Measurements from ENCODE around the gene MAP7. TPM values are rescaled to one million over a fixed set of nuclear protein-coding genes. Genes with fewer than 3 reads are reported as not detected.

MAP7 gene
- total and polyA plus RNA-seq, 2 of the 13 experiments (the other 11 are each of a cell fraction or from before 2014, with no cell fraction given), result 0.04 TPM; not detected in 1

GRCh38 chr6:136439514-136440190 lies 110.6 kb downstream of the MAP7 start:
- Histone ChIP-seq H3K4me2 (ENCODE audit: low read depth, low read length) (no peak overlapping the region), H3K27me3 (ENCODE audit: control insufficient read depth in 1 of 2, insufficient read depth in 2 of 2, low read length in 2 of 2) (0 out of 5 replicates have a peak, but pooled peaks cover 0 to 4% of the 10 kb centered on the region in 2 experiments), H3K27ac (ENCODE audit: extremely low read length, insufficient read depth, low read length) (no peak overlapping the region), H3K9ac (ENCODE audit: insufficient read depth, low read depth, low read length) (no peak overlapping the region), H4K20me1 (ENCODE audit: insufficient read depth, low read length) (no peaks in the 10 kb centered on the region), H2AFZ (ENCODE audit: low read length) (no peak overlapping the region), H3K36me3 (replicated peaks in 1 of 2; ENCODE audit: control insufficient read depth in 1 of 2, insufficient read depth in 2 of 2, low read length in 2 of 2) (no peaks in the 10 kb centered on the region), H3K9me3 (ENCODE audit: low read length) (no peaks in the 10 kb centered on the region), H3K4me1 (ENCODE audit: insufficient read depth, low read length) (no peaks in the 10 kb centered on the region), H3K79me2 (ENCODE audit: insufficient read depth, low read length) (no peaks in the 10 kb centered on the region), H3K4me3 (replicated peaks in 1 of 3; ENCODE audit: insufficient read depth in 1 of 3, low read depth in 2 of 3, low read length in 3 of 3) (no peak overlapping the region)
- no peak for DNase-seq (ENCODE audit: low spot score)
- WGBS (ENCODE audit: low lambda C conversion rate), result 33% methylated on average over 9 of the region's 9 CpGs
- ChIA-PET CTCF (ENCODE audit: low intra/inter-chr PET ratio, low total read pairs) (no interaction called here), POLR2A (no interaction called here)
- in situ Hi-C loops (cut with HindIII; ENCODE audit: extremely low pct_ligation_motif_present, low pct_unique_long_range_greater_than_20kb), result no loop called here
- no peak for FAIRE-seq
- TF ChIP-seq KAT8 (CRISPR knock-in tag; IDR thresholded peaks at IDR 0.05), result no peak
- no peak for TF ChIP-seq REST (IDR thresholded peaks at IDR 0.05; ENCODE audit: borderline replicate concordance in 1 of 2, low read depth in 1 of 2, low read length in 2 of 2)
- no peak for TF ChIP-seq ZNF432 (CRISPR knock-in tag; IDR thresholded peaks at IDR 0.05; ENCODE audit: borderline replicate concordance)
- TF ChIP-seq ARID3A (IDR thresholded peaks at IDR 0.05; ENCODE audit: low read depth, low read length), result no peak
- TF ChIP-seq SP4 (CRISPR knock-in tag; IDR thresholded peaks at IDR 0.05), result no peak
- no peak for TF ChIP-seq CCAR2 (optimal IDR thresholded peaks at IDR 0.05; ENCODE audit: low read depth, low read length)
- TF ChIP-seq ZNF777 (CRISPR knock-in tag; IDR thresholded peaks at IDR 0.05), result no peak
- no peak for TF ChIP-seq SP140L (CRISPR knock-in tag; IDR thresholded peaks at IDR 0.05; ENCODE audit: borderline replicate concordance)
- TF ChIP-seq KAT2B (IDR thresholded peaks at IDR 0.05; ENCODE audit: borderline replicate concordance, low read depth, low read length), result no peak
- no peak for TF ChIP-seq ZNF317 (CRISPR knock-in tag; IDR thresholded peaks at IDR 0.05)
- TF ChIP-seq MAX (IDR thresholded peaks at IDR 0.05), result no peak
- no peak for TF ChIP-seq E2F1 (CRISPR knock-in tag; IDR thresholded peaks at IDR 0.05)
- TF ChIP-seq KDM5B (CRISPR knock-in tag; IDR thresholded peaks at IDR 0.05; ENCODE audit: borderline replicate concordance), result no peak
- no peak for TF ChIP-seq ZEB1 (IDR thresholded peaks at IDR 0.05; ENCODE audit: insufficient replicate concordance, low read depth)
- TF ChIP-seq EED (CRISPR knock-in tag; IDR thresholded peaks at IDR 0.05), result no peak
- TF ChIP-seq LCORL (IDR thresholded peaks at IDR 0.05), result no peak
- no peak for TF ChIP-seq LCORL (CRISPR knock-in tag; IDR thresholded peaks at IDR 0.05)
- no peak for TF ChIP-seq AHR (CRISPR knock-in tag; IDR thresholded peaks at IDR 0.05)
- TF ChIP-seq MBD4 (IDR thresholded peaks at IDR 0.05; ENCODE audit: borderline replicate concordance, low read length), result no peak
- intact Hi-C loops (cut with micrococcal nuclease; ENCODE audit: unreplicated experiment), result no loop called here
- no peak for ATAC-seq
- no TSS peak for BruUV-seq (replicated peaks)

Data from HepG2 (cell line).